K562 (cell line): Measurements from ENCODE around the gene LAX1. TPM values are rescaled to one million over a fixed set of nuclear protein-coding genes. Genes with fewer than 3 reads are reported as not detected.

Experiments
- ARHGAP35 ChIP-seq: fragments of 450-650 bp; IDR thresholded peaks from 2 replicates; pipeline ENCODE4 v1.6.1; 2018; ENCODE audit not compliant: partially characterized antibody
- ESRRB ChIP-seq: fragments of 250-450 bp; sonication (Bioruptor Pico); IDR thresholded peaks from 2 replicates; pipeline ENCODE4 v1.5.0; 2020; ENCODE audit warnings: mild to moderate bottlenecking, moderate library complexity, borderline replicate concordance
- HMBOX1 ChIP-seq: sonication (generic); IDR thresholded peaks from 2 replicates; pipeline ENCODE4 v1.6.1; 2016
- MYC ChIP-seq, 2 experiments: fragments of 250-450 bp in 1 of 2; sonication (Bioruptor Pico) in 1 of 2; IDR thresholded peaks; 2 replicates each; pipeline versions ENCODE4 v1.5.1 to v1.6.1; 2012 to 2021; ENCODE audit warnings: low read depth in 2 of 2, borderline replicate concordance in 1 of 2, improper control_type of control experiment in 1 of 2, low read length in 1 of 2, mild to moderate bottlenecking in 1 of 2, moderate library complexity in 1 of 2
- NBN ChIP-seq: fragments of 450-650 bp; IDR thresholded peaks from 2 replicates; pipeline ENCODE4 v1.6.1; 2016; ENCODE audit warnings: low read depth, mild to moderate bottlenecking
- NCOA1 ChIP-seq: fragments of 450-650 bp; IDR thresholded peaks from 2 replicates; pipeline ENCODE4 v1.6.1; 2016; ENCODE audit warnings: low read depth
- NFE2L1 ChIP-seq: fragments of 450-650 bp; IDR thresholded peaks from 2 replicates; pipeline ENCODE4 v1.6.1; 2016; ENCODE audit warnings: missing genetic modification characterization, low read depth, mild to moderate bottlenecking, missing compliant biosample characterization, moderate library complexity, borderline replicate concordance
- NR2C2 ChIP-seq, 2 experiments: fragments of 200-800 bp in 1 of 2; sonication (Bioruptor generic) in 1 of 2; sonication (generic) in 1 of 2; formaldehyde crosslinking in 1 of 2; IDR thresholded peaks; 2 replicates each; pipeline versions ENCODE4 v1.6.1 to v1.8.0; 2016 to 2022; ENCODE audit warnings: mild to moderate bottlenecking in 1 of 2, missing compliant biosample characterization in 1 of 2, missing genetic modification characterization in 1 of 2, missing genetic modification reagents in 1 of 2
- RBM39 ChIP-seq: fragments of 200-400 bp; formaldehyde crosslinking; optimal IDR thresholded peaks from 2 replicates; pipeline ENCODE3; 2018; ENCODE audit warnings: low read depth, low read length
- RNF2 ChIP-seq: sonication (generic); IDR thresholded peaks from 2 replicates; pipeline ENCODE4 v1.6.1; 2016
- SIN3A ChIP-seq, 2 experiments: fragments of 150-350 bp in 1 of 2; IDR thresholded peaks; 2 replicates each; pipeline ENCODE4 v1.6.1; 2011 to 2016; ENCODE audit warnings: borderline replicate concordance in 2 of 2, low read depth in 2 of 2, low read length in 2 of 2, mild to moderate bottlenecking in 2 of 2, moderate library complexity in 2 of 2; ENCODE audit not compliant: control insufficient read depth in 1 of 2
- SIX5 ChIP-seq, 2 experiments: IDR thresholded peaks; 2 replicates each; pipeline ENCODE4 v1.6.1; 2011; ENCODE audit warnings: low read length in 2 of 2, borderline replicate concordance in 1 of 2, low read depth in 1 of 2, mild to moderate bottlenecking in 1 of 2, moderate library complexity in 1 of 2; ENCODE audit not compliant: insufficient read depth in 1 of 2
- SLC30A9 ChIP-seq: fragments of 250-450 bp; sonication (Bioruptor Pico); IDR thresholded peaks from 2 replicates; pipeline ENCODE4 v1.8.0; 2022; ENCODE audit warnings: mild to moderate bottlenecking, moderate library complexity
- TRIM24 ChIP-seq, 2 experiments: fragments of 450-650 bp; IDR thresholded peaks; 2 replicates each; pipeline ENCODE4 v1.6.1; 2016
- ZBTB17 ChIP-seq: fragments of 450-650 bp; formaldehyde crosslinking; IDR thresholded peaks from 2 replicates; pipeline ENCODE4 v1.4.0; 2020; ENCODE audit warnings: mild to moderate bottlenecking
- ZNF263 ChIP-seq: sonication (generic); formaldehyde crosslinking; IDR thresholded peaks from 2 replicates; pipeline ENCODE4 v1.8.0; 2022; ENCODE audit warnings: mild to moderate bottlenecking, missing genetic modification reagents, borderline replicate concordance
- ZNF512 ChIP-seq: IDR thresholded peaks from 2 replicates; pipeline ENCODE4 v1.6.1; 2016; ENCODE audit warnings: missing genetic modification characterization, missing compliant biosample characterization
- ZNF518B ChIP-seq: fragments of 250-450 bp; sonication (Bioruptor Pico); IDR thresholded peaks from 2 replicates; pipeline ENCODE4 v1.5.0; 2021; ENCODE audit warnings: mild to moderate bottlenecking, moderate library complexity
- ZNF583 ChIP-seq: fragments of 250-450 bp; sonication (Bioruptor Pico); IDR thresholded peaks from 2 replicates; pipeline ENCODE4 v1.4.0; 2020
- ZSCAN29 ChIP-seq: fragments of 450-650 bp; IDR thresholded peaks from 2 replicates; pipeline ENCODE4 v1.6.1; 2017
- polyA plus RNA-seq, 8 experiments: library from polyadenylated mRNA; depleted of rRNA in 4 of 8; stranded (reverse) in 5 of 8; unstranded in 3 of 8; fragments of >200 nt; fragmentation: Nextera tagmentation in 2 of 8; fragmentation: Illumina TruSeq in 1 of 8; extraction: Ambion mirVana in 2 of 8; extraction: Trizol in 1 of 8; gene quantifications; 2 replicates each; pipeline versions ENCODE4 v1.2.1 to v1.2.3, GENCODE V29; 2011 to 2014; ENCODE audit warnings: inconsistent platforms in 1 of 8, missing spikeins in 1 of 8
- total RNA-seq, 7 experiments: library from RNA; depleted of rRNA in 6 of 7; stranded (reverse); fragments of >200 nt in 6 of 7; fragmentation: Illumina TruSeq in 2 of 7; extraction: Trizol in 2 of 7; gene quantifications; 2 replicates each; pipeline versions ENCODE4 v1.2.1 to v1.2.3, GENCODE V29; 2011 to 2021; ENCODE audit warnings: low replicate concordance in 1 of 7
- TF ChIP-seq, protein P1 (sequence below): fragments of 250-450 bp; sonication (Bioruptor Pico); IDR thresholded peaks from 2 replicates; pipeline ENCODE4 v1.5.0; 2021

LAX1 gene
- total and polyA plus RNA-seq, 9 of the 15 experiments (the other 6 are each of a cell fraction or from before 2014, with no cell fraction given): not detected

- TF ChIP-seq, protein P1, sequence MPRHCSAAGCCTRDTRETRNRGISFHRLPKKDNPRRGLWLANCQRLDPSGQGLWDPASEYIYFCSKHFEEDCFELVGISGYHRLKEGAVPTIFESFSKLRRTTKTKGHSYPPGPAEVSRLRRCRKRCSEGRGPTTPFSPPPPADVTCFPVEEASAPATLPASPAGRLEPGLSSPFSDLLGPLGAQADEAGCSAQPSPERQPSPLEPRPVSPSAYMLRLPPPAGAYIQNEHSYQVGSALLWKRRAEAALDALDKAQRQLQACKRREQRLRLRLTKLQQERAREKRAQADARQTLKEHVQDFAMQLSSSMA (CRISPR knock-in tag): no peak
- TF ChIP-seq ARHGAP35 (no peak), NR2C2 (CRISPR knock-in tag; IDR thresholded peaks at IDR 0.05) (peak; percentile 95), NR2C2 (tag; IDR thresholded peaks at IDR 0.05) (peak; percentile 98), NFE2L1 (tag) (no peak), SIX5 (IDR thresholded peaks at IDR 0.05; ENCODE audit: borderline replicate concordance in 1 of 2, insufficient read depth in 1 of 2, low read depth in 1 of 2, low read length in 2 of 2) (peak; percentile 88 to 89), ESRRB (CRISPR knock-in tag) (no peak), SIN3A (IDR thresholded peaks at IDR 0.05; ENCODE audit: borderline replicate concordance in 2 of 2, control insufficient read depth in 1 of 2, low read depth in 2 of 2, low read length in 2 of 2) (0 out of 4 replicates have a peak, but pooled peaks of 1 of the 2 experiments have one; percentile 46), MYC (IDR thresholded peaks at IDR 0.05; ENCODE audit: low read depth, low read length) (peak; percentile 88), MYC (CRISPR knock-in tag; IDR thresholded peaks at IDR 0.05; ENCODE audit: borderline replicate concordance, low read depth) (0 out of 2 replicates have a peak, but pooled peaks have one; percentile 54), ZBTB17 (CRISPR knock-in tag) (peak; percentile 58), HMBOX1 (peak; percentile 1; the same call in 1 of the 2 replicates), ZSCAN29 (no peak), TRIM24 (IDR thresholded peaks at IDR 0.05) (peak; percentile 26 to 60; a peak in 2 of 4 replicates), SLC30A9 (CRISPR knock-in tag) (no peak), NCOA1 (no peak), RBM39 (peak; percentile 71), ZNF512 (tag) (no peak), ZNF583 (no peak), ZNF263 (CRISPR knock-in tag) (peak; percentile 50), ZNF518B (CRISPR knock-in tag) (no peak), NBN (no peak; the same call in 1 of the 2 replicates), RNF2 (peak; percentile 74)
Observed at GRCh38 chr1:203795441-203796235, 30.7 kb downstream of the LAX1 start, which contains the start of the genes ZBED6 and ZC3H11A (continued).
